HEK293T (cell line): ENCODE measurements around the gene KSR2.

Experiments used
- BHLHE40 ChIP-seq: fragments of 450-650 bp; IDR thresholded peaks from 2 replicates; pipeline ENCODE4 v1.6.1; 2016; ENCODE audit warnings: mild to moderate bottlenecking, moderate library complexity, borderline replicate concordance
- CTBP1 ChIP-seq: fragments of 450-650 bp; IDR thresholded peaks from 2 replicates; pipeline ENCODE4 v1.6.1; 2016; ENCODE audit warnings: borderline replicate concordance
- ELF4 ChIP-seq: fragments of 450-650 bp; IDR thresholded peaks from 2 replicates; pipeline ENCODE4 v1.6.1; 2017; ENCODE audit warnings: antibody characterized with exemption
- FOXA1 ChIP-seq: fragments of 450-650 bp; IDR thresholded peaks from 2 replicates; pipeline ENCODE4 v1.6.1; 2016; ENCODE audit warnings: mild to moderate bottlenecking
- FOXK2 ChIP-seq: fragments of 450-650 bp; IDR thresholded peaks from 2 replicates; pipeline ENCODE4 v1.6.1; 2016; ENCODE audit warnings: mild to moderate bottlenecking
- FOXM1 ChIP-seq: fragments of 450-650 bp; IDR thresholded peaks from 2 replicates; pipeline ENCODE4 v1.6.1; 2017; ENCODE audit warnings: mild to moderate bottlenecking, borderline replicate concordance
- HDGF ChIP-seq: fragments of 450-650 bp; IDR thresholded peaks from 2 replicates; pipeline ENCODE4 v1.6.1; 2017; ENCODE audit warnings: antibody characterized with exemption, borderline replicate concordance
- SUZ12 ChIP-seq: fragments of 450-650 bp; IDR thresholded peaks from 2 replicates; pipeline ENCODE4 v1.6.1; 2016; ENCODE audit warnings: mild to moderate bottlenecking
- ZNF384 ChIP-seq: fragments of 450-650 bp; IDR thresholded peaks from 2 replicates; pipeline ENCODE4 v1.6.1; 2016
- TF ChIP-seq, protein P1 (sequence below): fragments of 450-650 bp; IDR thresholded peaks from 2 replicates; pipeline ENCODE4 v1.6.1; 2016

GRCh38 chr12:117790198-117790597 lies 178.6 kb downstream of the KSR2 start:
- TF ChIP-seq CTBP1 (no peak), FOXA1 (no peak), BHLHE40 (no peak), FOXK2 (no peak), ZNF384 (no peak), HDGF (no peak), FOXM1 (no peak), SUZ12 (no peak), ELF4 (no peak)
- TF ChIP-seq, protein P1, sequence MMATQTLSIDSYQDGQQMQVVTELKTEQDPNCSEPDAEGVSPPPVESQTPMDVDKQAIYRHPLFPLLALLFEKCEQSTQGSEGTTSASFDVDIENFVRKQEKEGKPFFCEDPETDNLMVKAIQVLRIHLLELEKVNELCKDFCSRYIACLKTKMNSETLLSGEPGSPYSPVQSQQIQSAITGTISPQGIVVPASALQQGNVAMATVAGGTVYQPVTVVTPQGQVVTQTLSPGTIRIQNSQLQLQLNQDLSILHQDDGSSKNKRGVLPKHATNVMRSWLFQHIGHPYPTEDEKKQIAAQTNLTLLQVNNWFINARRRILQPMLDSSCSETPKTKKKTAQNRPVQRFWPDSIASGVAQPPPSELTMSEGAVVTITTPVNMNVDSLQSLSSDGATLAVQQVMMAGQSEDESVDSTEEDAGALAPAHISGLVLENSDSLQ, result no peak
